K562 (cell line): Measurements from ENCODE around the gene SUMF1. TPM values are rescaled to one million over a fixed set of nuclear protein-coding genes. Genes with fewer than 3 reads are reported as not detected.
A peak's percentile ranks its signal among the peaks of the same experiment; 100 is the strongest.

ENCODE experiments used
- ATAC-seq: fragments of 200-7000 bp; cut with Tn5 transposase; 3 replicates; pipeline ENCODE4 v1.9.1; 2020; ENCODE audit warnings: moderate library complexity
- BruUV-seq: library from RNA; stranded (reverse); fragments of 400-500 nt; replicated peaks from 2 replicates; lab custom pipeline; 2021; lab: Mats Ljungman, UMichigan
- CTCF ChIA-PET: fragments of 300-600 bp; formaldehyde crosslinking; extraction: SDS; loops from one replicate; lab custom pipeline; 2021; ENCODE audit warnings: low intra/inter-chr PET ratio; lab: Yijun Ruan, JAX
- POLR2A ChIA-PET: fragments of 300-600, 350-650 bp; sonication (Branson Sonifier 250); formaldehyde crosslinking; extraction: SDS; loops from one replicate; lab custom pipeline; 2021; ENCODE audit warnings: antibody characterized with exemption, inconsistent platforms; lab: Yijun Ruan, JAX
- DNase-seq, 4 experiments: peaks; one replicate each; pipeline versions ENCODE4 v3.0.0 to v3.0.0-alpha.2; 2011 to 2018; ENCODE audit warnings: low spot score in 3 of 4, mixed read lengths in 3 of 4; ENCODE audit errors: extremely low read depth in 1 of 4
- FAIRE-seq: peaks from 2 replicates; lab custom pipeline; 2011; peaks lifted over from hg19 to GRCh38; lab: Jason Lieb, UNC
- H2AFZ ChIP-seq: 2 replicates; pipeline ENCODE4 v1.6.0; 2011; ENCODE audit warnings: low read depth, low read length, control low read depth, inconsistent platforms
- H3K27ac ChIP-seq: fragments of 200-600 bp; 3 replicates; pipeline ENCODE4 v1.8.0; 2011; ENCODE audit warnings: low read depth, mild to moderate bottlenecking, control low read depth, inconsistent platforms, low read length, moderate library complexity, mixed read lengths; ENCODE audit errors: extremely low read depth
- H3K27me3 ChIP-seq, 2 experiments: fragments of 300-600 bp in 1 of 2; 2 replicates in 1 of 2; 3 replicates in 1 of 2; pipeline versions ENCODE4 v1.6.0 to v1.8.0; 2011; ENCODE audit warnings: inconsistent platforms in 2 of 2, low read length in 2 of 2, mild to moderate bottlenecking in 1 of 2, mixed read lengths in 1 of 2, moderate library complexity in 1 of 2; ENCODE audit not compliant: control insufficient read depth in 2 of 2, insufficient read depth in 2 of 2
- H3K36me3 ChIP-seq: fragments of 300-600 bp; 3 replicates; pipeline ENCODE4 v1.8.0; 2011; ENCODE audit warnings: mild to moderate bottlenecking, low read length, inconsistent platforms; ENCODE audit not compliant: control insufficient read depth, insufficient read depth
- H3K4me1 ChIP-seq, 2 experiments: fragments of 200-600 bp in 1 of 2; replicated peaks in 1 of 2; 2 replicates in 1 of 2; 3 replicates in 1 of 2; pipeline versions ENCODE4 v1.5.1 to v1.8.0; 2011; ENCODE audit warnings: inconsistent platforms in 2 of 2, low read length in 2 of 2, mild to moderate bottlenecking in 1 of 2, mixed read lengths in 1 of 2, moderate library complexity in 1 of 2; ENCODE audit not compliant: control insufficient read depth in 2 of 2, insufficient read depth in 2 of 2
- H3K4me2 ChIP-seq: 2 replicates; pipeline ENCODE4 v1.6.1; 2011; ENCODE audit warnings: low read length, control low read depth, inconsistent platforms, mixed read lengths; ENCODE audit not compliant: insufficient read depth
- H3K4me3 ChIP-seq: fragments of 200-600 bp; sonication (generic), shearing (Covaris generic); 2 replicates; pipeline ENCODE4 v1.5.1; 2016; ENCODE audit warnings: control low read depth, inconsistent platforms
- H3K79me2 ChIP-seq: fragments of 200-600 bp; 3 replicates; pipeline ENCODE4 v1.8.0; 2011; ENCODE audit warnings: low read length, inconsistent platforms; ENCODE audit not compliant: control insufficient read depth, insufficient read depth
- H3K9ac ChIP-seq, 2 experiments: 2 replicates each; pipeline versions ENCODE4 v1.6.0 to v1.6.1; 2011; ENCODE audit warnings: low read depth in 2 of 2, low read length in 2 of 2, control low read depth in 1 of 2, inconsistent platforms in 1 of 2, mild to moderate bottlenecking in 1 of 2, mixed read lengths in 1 of 2; ENCODE audit not compliant: insufficient read depth in 1 of 2
- H3K9me1 ChIP-seq: one replicate; pipeline ENCODE4 v1.6.0; 2011; ENCODE audit warnings: inconsistent platforms, mild to moderate bottlenecking, low read length, moderate library complexity; ENCODE audit not compliant: control insufficient read depth, insufficient read depth
- H3K9me3 ChIP-seq: replicated peaks from 2 replicates; pipeline ENCODE4 v1.5.1; 2011; ENCODE audit warnings: low read depth, low read length, inconsistent platforms; ENCODE audit not compliant: control insufficient read depth, insufficient read depth
- H4K20me1 ChIP-seq: replicated peaks from 2 replicates; pipeline ENCODE4 v1.6.1; 2011; ENCODE audit warnings: low read length, inconsistent platforms, mixed read lengths; ENCODE audit not compliant: control insufficient read depth, insufficient read depth
- ATF6 ChIP-seq: sonication (generic); formaldehyde crosslinking; IDR thresholded peaks from 2 replicates; pipeline ENCODE4 v1.4.0; 2020; ENCODE audit warnings: mild to moderate bottlenecking, missing genetic modification reagents
- EHMT2 ChIP-seq: fragments of 450-650 bp; IDR thresholded peaks from 2 replicates; pipeline ENCODE4 v1.6.1; 2018; ENCODE audit warnings: antibody characterized with exemption
- MNT ChIP-seq, 2 experiments: fragments of 450-650 bp; conservative IDR thresholded peaks; 2 replicates each; pipeline ENCODE4 v1.6.1; 2017; ENCODE audit warnings: mild to moderate bottlenecking in 2 of 2, moderate library complexity in 2 of 2
- NFIC ChIP-seq: fragments of 450-650 bp; IDR thresholded peaks from 2 replicates; pipeline ENCODE4 v1.6.1; 2017; ENCODE audit warnings: mild to moderate bottlenecking, inconsistent platforms
- REST ChIP-seq, 2 experiments: fragments of 450-650 bp; formaldehyde crosslinking in 1 of 2; IDR thresholded peaks; 2 replicates each; pipeline versions ENCODE4 v1.4.0 to v1.6.1; 2014 to 2020; ENCODE audit warnings: mild to moderate bottlenecking in 2 of 2, borderline replicate concordance in 1 of 2, low read depth in 1 of 2
- SMARCA4 ChIP-seq: fragments of 450-650 bp; IDR thresholded peaks from 2 replicates; pipeline ENCODE4 v1.6.1; 2016
- SMARCE1 ChIP-seq: fragments of 450-650 bp; IDR thresholded peaks from 2 replicates; pipeline ENCODE4 v1.7.1; 2016; ENCODE audit warnings: mild to moderate bottlenecking
- WGBS: fragments of 100-300 bp; shearing (Covaris generic); methylation state at CpG from one replicate; pipeline ENCODE4 v1.1.6; 2016; ENCODE audit warnings: low coverage, mixed read lengths; ENCODE audit not compliant: insufficient coverage; ENCODE audit errors: missing lambda C conversion rate; 5-methylcytosine and 5-hydroxymethylcytosine counted together
- in situ Hi-C: fragments of 300-500 bp; cut with MboI; formaldehyde crosslinking; loops from 4 replicates; pipeline ENCODE4 v1.15.0; 2018; ENCODE audit warnings: inconsistent platforms, mixed read lengths
- intact Hi-C: fragments of 100-400 bp; cut with micrococcal nuclease; formaldehyde crosslinking; loops from 2 replicates; pipeline ENCODE4 v1.14.2; 2022
- polyA plus RNA-seq, 8 experiments: library from polyadenylated mRNA; depleted of rRNA in 4 of 8; stranded (reverse) in 5 of 8; unstranded in 3 of 8; fragments of >200 nt; fragmentation: Nextera tagmentation in 2 of 8; fragmentation: Illumina TruSeq in 1 of 8; extraction: Ambion mirVana in 2 of 8; extraction: Trizol in 1 of 8; gene quantifications; 2 replicates each; pipeline versions ENCODE4 v1.2.1 to v1.2.3, GENCODE V29; 2011 to 2014; ENCODE audit warnings: inconsistent platforms in 1 of 8, missing spikeins in 1 of 8
- total RNA-seq, 7 experiments: library from RNA; depleted of rRNA in 6 of 7; stranded (reverse); fragments of >200 nt in 6 of 7; fragmentation: Illumina TruSeq in 2 of 7; extraction: Trizol in 2 of 7; gene quantifications; 2 replicates each; pipeline versions ENCODE4 v1.2.1 to v1.2.3, GENCODE V29; 2011 to 2021; ENCODE audit warnings: low replicate concordance in 1 of 7

SUMF1 gene
- total and polyA plus RNA-seq, 9 of the 15 experiments (the other 6 are each of a cell fraction or from before 2014, with no cell fraction given), result 1.3 to 7.4 (median 4.2) TPM

- H3K27me3 ChIP-seq, result no peaks in the 10 kb centered on the region
- ChIA-PET CTCF (no interaction called here), POLR2A (interaction anchor here (0.7 to 3.4 kb wide), 4 partner anchors 9 to 46 kb away, joined by 3 to 15 read pairs (median 5); partner anchors contain the start of gene ITPR1)
- H3K9ac ChIP-seq, result 0 out of 4 replicates have a peak overlapping the region, but pooled peaks of 1 of the 2 experiments have one; percentile 1
- peak in 1 of 4 experiments; percentile 44 for DNase-seq
- 24% methylated on average over 3 of the region's 3 CpGs for WGBS
- H3K9me3 ChIP-seq, result no peaks in the 10 kb centered on the region
- H3K4me2 ChIP-seq, result peak overlapping the region; percentile 21; the same call in 1 of the 2 replicates
- ATAC-seq, result peak; percentile 79
- peaks cover 0 to 18% of the 10 kb centered on the region in 2 experiments; a peak in 2 of 5 replicates for H3K4me1 ChIP-seq
- intact Hi-C loops (no loop called here), in situ Hi-C loops (no loop called here)
- no peak overlapping the region for H3K27ac ChIP-seq
- BruUV-seq, result no TSS peak
- H3K36me3 ChIP-seq, result no peaks in the 10 kb centered on the region; the same call in 2 of the 3 replicates
- no peak overlapping the region for H3K4me3 ChIP-seq
- no peak overlapping the region; the same call in 1 of the 2 replicates for H2AFZ ChIP-seq
- H4K20me1 ChIP-seq, result no peaks in the 10 kb centered on the region
- FAIRE-seq, result no peak
- no peaks in the 10 kb centered on the region for H3K9me1 ChIP-seq
- no peaks in the 10 kb centered on the region for H3K79me2 ChIP-seq
- peak; percentile 77 for TF ChIP-seq NFIC
- 0 out of 2 replicates have a peak, but pooled peaks have one; percentile 36 for TF ChIP-seq SMARCA4
- TF ChIP-seq EHMT2, result 0 out of 2 replicates have a peak, but pooled peaks have one; percentile 14
- 0 out of 2 replicates have a peak, but pooled peaks have one; percentile 21 for TF ChIP-seq SMARCE1
- TF ChIP-seq ATF6 (CRISPR knock-in tag), result no peak
- TF ChIP-seq MNT (conservative IDR thresholded peaks at IDR 0.05), result 0 out of 4 replicates have a peak, but pooled peaks of 1 of the 2 experiments have one; percentile 30
- no peak for TF ChIP-seq REST (IDR thresholded peaks at IDR 0.05; ENCODE audit: borderline replicate concordance)
- TF ChIP-seq REST (CRISPR knock-in tag; IDR thresholded peaks at IDR 0.05; ENCODE audit: low read depth), result no peak
These were observed 19.6 kb downstream of the SUMF1 start for GRCh38 chr3:4447295-4447999.
